ENCODE data around the gene CAPN13.

CAPN13 gene

DNA sequence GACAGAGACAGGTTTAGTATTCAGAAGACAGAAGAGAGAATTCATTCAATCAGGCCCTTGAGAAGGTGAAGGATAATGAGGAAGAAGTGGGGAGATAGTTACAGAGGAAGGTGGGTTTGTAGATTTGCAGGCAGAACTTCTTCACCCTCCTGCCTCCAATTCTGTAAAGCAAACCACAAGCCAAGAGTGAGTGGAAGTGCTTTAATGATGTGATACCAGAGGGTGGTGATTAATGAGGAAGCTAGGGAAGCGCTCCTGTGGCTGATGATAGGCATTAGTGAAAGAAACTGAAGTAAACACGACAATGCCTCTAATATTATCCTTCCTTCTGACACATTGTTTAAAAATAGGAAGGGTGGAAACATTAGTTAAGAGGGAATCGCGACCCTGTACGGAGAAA, 78.2 kb downstream of the CAPN13 start:
- DNase-seq, result no peak

DNA sequence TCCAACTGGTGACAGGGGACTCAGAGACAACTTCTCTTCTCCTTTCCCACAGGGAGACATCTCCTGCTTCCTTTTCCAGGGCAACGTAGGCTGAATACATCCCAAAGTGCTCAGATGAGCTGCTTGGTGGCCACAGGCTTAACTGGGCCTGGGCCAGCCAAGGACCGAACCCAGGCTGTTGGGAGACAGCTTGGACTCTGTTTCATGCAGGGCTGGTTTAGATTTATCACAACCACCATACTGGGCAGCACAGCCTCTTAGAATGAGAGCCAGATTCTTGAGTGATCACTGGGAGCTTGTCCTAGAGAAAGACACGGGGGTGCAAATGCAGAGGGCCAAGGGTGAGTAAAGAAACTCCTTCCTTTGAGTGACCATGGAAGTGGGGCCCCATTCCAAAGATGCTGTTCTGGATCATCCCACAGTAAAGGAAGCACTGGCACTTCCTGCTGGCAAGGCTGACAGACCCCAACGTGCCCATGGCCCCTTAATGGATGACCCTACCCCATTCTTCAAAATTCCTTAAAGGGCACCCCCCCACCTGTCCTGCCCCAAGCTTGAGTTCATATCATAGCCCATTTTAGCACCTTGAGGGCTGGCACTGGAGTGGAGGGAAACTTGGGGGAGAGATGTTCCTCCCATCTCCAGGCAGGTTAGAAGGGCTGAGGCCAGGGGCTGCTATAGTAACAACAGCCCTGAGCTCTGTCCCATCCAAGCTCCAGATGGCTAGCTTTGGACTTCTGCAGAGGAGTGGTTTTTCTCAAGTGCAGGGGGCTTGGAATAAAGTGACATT, 84.1 kb downstream of the CAPN13 start:
- DNase-seq, result no peak

DNA sequence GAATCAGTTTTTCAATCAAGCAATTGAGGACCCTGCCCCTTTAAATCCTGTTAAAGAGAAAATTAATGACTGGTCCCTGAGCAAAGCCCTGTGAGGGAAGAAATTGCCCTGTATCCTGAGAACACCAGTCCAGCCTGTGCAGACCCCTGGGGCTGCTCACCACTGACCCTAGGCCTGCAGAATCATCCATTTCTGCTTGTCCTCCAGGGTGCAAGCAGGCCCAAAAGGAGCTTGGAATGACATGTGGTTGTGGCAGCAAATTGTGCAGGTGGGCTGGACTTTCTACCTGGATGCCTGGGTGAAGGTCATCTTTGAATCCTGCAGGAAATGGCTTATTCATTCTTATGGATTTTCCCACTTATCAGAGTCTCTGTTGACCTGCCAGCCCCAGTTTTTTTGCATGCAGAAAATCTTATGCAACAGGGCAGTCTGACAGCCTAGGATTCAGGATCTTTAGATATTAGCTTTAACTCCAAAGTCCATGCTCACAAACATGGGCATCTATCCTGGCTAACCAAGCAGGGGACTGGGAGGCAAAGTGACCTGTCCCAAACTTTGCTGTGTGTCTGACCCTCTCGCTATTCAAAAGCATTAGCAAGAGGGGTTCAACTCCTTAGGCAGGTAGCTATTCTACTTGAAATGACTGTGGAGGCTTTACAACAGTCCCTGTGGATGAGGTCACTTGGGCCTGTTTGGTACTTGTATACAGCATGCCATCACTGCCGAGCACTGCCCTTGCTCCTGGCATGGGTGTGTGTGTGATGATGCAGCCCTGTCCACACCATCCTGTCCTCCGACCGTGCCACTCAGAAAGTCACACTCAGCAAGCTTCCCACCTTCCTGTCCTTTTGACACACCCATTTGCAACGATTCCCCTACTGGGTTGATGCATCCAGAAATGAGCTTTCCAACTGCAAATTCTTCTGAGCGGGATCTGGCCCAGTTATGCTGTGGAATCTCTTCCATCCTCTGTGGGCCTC, 85.3 kb downstream of the CAPN13 start:
- DNase-seq, result no peak

DNA sequence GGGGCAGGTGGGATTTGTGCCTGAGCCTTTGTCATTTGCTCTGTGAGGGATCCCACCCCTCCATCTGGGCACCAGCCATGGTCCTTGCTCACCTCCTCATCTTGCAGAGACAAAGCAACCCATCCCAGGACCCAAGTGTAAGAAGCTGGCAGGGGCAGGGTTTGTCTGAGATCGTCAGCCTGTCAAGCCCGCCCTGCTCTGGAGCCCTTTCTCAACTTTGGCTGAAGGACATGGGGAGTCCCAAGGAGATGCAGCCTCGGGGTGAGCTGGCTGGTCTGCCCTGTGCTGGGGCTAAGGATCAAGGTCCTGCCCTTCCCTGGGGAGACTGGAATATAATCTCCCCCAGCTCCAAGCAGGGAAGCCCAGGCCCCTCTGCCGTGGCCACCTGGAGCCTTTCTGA, 86.0 kb downstream of the CAPN13 start:
- DNase-seq, result no peak

DNA sequence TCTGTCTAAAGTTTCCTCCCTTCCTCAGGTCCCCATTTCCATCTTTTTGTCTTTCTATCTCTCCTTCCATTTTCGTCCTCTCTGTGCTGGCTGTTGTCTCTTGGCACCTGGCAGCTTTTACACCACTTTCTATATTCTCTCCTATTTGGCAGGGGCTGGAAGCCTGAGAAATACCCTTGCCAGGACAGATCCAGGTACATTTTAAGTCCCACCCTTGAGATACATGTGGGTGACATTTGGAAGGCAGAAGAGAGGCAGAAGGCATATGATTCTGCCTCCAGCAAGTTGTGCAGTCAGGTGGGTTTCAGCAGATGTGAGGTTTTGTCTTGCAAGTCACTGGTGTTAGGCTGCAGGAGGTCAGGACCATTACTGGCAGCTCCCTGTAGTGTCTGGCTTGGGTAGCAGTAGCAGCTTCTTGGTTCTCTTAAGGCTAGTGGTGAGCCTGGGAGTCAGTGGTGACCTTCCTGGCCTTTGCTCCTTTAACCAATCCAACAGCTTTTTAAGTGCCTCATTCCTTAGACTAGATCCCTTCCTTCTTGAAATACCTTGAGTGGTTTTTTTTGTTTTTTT, 90.1 kb downstream of the CAPN13 start:
- DNase-seq, result no peak

DNA sequence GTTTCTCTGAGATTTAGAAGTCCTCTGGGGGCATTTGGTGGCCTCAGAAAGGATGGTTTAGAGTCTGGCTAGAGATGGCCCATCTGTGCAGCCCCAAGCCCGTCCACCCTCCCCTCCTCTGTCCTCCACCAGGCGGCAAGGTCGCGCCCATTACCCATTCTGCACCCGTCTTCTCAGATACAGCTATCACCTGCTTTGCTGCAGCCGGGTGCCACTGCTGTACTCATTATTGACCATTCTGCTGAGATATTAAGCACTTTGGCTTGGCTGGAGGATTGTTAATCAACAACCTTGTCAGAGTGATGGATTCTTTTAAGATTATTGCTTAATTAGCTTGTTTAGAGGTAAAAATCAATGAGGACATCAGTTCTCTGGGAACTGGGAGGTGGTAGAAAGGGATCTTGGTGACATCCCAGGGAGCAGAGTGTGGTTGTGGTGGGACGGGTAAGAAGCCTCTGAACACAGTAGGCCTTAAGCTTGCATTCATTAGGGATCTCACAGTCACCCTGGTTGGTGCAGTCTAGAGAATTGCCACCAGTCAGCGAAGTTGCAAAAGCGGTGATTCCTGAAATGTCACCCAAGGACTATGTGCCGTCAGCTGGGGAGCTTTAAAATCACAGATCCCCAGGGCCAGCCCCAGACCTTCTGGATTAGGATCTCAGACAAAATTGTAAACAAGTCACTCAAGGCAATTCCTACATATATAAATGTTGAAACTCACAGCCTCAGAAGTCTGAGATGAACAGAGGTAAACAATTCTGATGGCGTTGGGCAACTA, 90.9 kb downstream of the CAPN13 start:
- DNase-seq, result no peak

DNA sequence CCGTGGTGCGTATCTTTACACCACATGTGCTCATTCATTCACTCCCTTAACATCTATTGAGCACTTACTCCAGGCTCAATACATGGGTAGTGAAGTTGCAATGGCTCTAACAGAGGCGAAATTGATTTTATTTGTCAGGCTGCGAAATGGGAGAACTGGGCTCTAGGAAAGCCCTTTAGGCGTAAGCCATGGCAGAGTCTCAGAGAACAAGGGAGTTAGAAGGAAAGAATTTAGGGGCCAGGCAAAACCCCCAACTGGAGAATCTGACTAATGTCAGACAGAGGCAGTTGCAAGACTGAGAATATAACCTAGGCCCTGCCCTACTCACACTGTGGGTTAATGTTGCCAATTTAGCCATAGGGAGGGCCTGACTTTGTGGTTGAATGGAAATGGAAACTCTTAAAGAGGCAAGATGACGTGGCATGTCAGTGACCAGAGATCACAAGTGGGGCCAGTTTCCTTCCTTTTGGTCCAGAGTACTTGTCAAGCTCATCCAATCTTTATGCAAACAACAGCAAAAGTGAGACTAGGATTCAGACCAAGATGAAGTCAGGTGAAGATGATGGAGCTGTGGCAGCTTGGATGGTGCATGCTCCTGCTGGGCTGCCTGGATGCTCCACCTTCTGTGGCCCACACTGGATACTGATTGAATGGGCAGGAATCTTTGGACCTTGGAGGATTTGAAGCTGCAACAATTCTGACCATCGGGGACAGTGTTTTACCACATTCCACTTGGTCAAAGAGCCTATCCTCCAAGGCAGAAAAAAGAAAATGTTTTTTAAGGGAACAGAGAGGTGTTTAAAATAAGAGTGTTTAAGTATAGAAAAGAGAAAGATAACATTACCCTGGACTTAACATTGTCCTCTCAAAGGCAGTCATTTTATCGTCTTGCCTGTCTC, 92.2 kb downstream of the CAPN13 start:
- no peak for DNase-seq

DNA sequence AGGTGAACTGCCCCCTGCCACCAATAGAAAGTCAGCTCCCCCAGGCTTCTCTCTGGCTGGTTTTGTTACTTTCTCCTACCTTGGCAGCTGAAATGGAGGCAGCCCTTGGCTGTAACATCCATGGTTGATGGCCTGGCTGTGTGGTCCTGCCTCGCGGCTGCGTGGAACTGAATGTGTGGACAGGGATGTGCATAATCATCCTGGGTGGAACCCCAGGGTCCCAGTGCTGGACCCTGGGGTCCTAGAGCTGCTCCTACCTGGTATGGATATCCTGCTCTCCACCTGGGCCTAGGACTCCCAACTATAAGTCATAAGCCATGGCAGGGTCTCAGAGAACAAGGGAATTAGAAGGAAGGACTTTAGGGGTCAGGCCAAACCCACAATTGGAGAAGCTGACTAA, 93.5 kb downstream of the CAPN13 start:
- DNase-seq, result no peak

DNA sequence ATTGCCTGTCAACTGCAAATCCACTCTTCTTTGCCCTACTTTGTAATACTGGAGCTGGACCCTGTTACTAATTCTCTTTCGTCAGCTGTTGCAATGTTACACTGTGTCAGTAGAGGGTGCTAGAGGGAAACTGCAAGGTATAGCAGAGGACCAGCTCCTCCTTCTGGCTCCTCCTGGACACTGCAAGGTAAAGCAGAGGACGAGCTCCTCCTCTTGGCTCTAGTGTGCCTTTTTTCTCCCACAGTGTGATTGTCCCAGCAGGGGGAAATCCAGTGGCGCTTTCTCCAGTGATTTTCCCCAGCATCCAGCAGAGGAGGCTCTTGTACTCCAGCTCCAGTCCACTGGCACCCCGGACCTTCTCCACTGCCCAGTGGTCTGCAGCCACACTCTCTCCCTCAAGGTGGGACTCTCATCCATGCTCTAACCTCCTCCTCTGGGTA, 95.6 kb downstream of the CAPN13 start:
- DNase-seq, result peak; percentile 79

DNA sequence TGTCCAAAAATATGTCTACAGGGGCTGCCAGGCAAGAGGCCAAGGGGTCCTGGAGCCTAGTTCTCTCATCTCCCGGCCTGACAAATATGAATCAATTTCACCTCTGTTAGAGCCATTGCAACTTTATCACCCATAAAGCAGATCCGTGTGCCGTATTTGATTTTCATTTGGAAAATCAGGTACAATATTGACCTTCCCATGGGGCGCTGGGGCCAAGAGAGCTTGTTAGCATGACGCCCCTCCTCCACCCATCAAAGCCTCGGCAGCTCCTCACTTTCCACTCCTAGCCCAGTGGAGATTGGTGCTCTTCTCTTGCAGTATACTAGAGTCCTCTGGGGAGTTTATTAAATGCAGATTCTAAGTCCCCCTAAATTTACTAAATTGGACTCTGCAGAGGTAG, 96.8 kb downstream of the CAPN13 start:
- DNase-seq, result no peak

DNA sequence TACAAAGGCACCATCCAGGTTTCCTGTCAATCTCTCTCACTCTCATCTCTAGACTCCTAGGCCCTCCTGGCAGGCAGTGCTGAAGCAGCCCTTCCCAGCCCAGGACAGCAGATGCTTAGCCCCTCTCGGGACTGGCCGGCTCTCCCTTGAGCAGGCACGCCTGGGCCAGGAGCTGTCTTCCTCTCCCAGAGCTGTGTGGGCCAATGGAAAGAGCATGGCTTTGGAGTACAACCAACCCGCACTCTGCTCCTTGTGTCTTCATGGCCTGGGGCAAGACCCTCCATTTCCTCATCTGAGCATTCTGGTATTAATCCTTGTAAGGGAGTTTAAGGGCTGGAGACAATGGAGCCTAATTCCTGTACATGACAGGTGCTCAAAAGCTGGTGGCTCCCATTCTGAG, 97.2 kb downstream of the CAPN13 start:
- DNase-seq, result no peak

DNA sequence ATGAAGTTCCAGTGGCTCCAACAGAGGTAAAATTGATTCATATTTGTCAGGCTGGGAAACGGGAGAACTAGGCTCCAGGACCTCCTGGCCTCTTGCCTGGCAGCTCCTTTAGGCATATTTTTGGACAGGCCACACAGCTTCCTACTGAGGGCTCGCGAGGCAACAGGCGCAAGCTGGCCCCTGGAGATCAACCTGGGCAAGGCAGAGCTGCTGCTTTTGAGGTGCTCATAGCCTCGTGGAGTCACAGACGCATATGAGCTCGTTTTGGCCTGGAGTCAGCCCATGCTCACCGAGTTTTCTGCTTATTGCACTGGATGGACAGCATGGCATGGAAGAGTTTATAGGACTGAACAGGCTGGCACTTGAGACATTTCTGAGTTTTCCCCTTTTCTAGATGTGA, 97.7 kb downstream of the CAPN13 start:
- no peak for DNase-seq

DNA sequence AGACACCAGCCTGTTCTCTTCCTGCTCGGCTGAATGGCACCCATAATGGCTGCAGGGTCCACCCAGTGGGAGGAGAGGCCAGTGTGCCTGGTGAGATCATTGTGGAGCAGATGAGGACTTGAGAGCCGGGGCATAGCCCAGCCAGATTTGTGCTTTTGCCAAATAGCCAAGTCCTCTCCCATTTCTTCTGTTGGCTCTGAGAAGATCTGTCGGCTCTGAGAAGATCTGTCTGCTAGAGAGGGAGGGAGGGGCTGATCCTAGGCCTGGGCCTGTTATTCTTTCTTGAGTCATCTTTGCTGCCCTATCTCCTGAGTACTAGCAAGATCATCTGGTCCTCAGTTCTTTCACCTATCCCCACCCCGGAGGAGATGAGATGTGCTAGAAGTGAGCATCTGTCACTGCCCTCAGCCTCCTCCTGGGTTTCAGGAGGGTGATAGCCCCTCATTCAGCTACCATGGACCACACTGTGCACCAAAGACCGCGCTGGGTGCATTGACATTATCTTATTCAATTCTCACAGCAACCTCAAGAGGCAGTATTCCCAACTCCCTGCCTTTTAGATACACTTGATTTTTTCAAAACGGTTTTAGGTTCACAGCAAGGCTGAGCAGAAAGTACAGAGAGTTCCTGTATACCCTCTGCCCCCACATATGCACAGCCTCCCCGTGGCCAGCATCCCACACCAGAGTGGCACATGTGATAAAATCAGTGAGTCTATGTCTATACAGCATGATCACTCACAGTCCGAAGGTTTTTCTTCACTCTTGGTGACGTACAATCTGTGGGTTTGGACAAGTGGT, 98.6 kb downstream of the CAPN13 start:
- no peak for DNase-seq

DNA sequence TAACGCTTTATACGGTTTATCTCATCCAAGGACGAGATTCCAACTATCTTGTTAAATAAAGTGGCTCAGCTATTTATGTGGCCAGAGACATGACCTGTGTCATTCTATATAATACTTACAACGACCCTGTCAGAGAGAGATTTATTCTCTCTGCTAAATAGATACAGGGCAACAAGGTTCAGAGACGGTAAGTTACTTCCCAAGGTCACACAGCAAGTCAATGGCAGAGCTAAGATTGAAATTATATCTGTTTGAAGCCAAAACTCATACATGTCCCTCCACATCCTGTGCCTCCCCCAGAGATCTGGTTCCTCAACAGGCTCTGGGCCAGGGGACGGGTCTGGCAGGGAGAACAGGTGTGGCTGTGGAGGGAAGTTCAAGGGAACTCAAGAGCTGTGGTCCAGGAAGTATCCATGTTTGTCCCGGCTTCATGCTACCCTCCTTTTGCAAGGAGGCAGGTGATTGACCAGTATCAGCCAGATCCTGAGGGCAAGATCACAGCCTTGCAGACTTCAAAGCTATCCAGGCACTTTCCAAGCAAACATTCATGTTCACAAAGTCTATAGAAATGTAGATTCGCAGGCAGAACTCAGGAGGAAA, 99.8 kb downstream of the CAPN13 start:
- DNase-seq, result no peak

DNA sequence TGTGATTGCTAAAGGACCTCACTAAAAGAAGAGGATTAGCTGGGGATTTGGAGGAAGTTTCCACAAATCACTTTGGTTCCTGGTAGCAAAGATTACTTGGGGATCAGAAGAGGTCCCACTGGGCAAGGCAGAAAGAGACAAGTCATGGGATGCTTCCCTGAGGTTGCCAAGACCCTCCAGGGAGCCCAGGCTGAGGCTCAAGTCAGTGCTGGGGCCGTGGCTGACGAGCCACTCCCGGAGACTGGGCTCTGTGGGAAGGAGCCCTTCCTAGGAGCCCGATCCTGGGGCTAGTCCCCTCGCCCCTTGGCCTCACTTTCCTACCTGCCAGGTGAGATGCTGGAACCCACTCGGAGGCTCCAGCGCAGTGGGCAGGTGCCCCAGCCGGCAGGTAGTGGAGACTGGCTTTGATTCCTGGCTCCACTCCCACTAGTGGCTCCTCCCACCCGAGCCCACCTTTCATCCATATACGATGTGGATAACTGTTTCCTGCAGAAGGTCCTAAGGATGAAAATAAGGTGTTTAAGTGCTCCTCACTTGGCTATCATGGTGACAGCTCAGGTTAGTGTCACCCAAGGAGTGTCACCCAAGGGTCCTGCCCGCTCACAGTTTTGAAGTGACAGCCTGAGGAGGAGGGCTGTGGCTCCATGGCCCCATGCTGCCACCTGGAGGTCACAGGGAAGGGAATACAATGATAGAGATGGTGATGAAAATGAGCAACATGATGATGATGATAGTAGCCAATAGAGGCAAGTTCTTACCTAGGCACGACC, 100.5 kb downstream of the CAPN13 start:
- DNase-seq, result peak; percentile 69

DNA sequence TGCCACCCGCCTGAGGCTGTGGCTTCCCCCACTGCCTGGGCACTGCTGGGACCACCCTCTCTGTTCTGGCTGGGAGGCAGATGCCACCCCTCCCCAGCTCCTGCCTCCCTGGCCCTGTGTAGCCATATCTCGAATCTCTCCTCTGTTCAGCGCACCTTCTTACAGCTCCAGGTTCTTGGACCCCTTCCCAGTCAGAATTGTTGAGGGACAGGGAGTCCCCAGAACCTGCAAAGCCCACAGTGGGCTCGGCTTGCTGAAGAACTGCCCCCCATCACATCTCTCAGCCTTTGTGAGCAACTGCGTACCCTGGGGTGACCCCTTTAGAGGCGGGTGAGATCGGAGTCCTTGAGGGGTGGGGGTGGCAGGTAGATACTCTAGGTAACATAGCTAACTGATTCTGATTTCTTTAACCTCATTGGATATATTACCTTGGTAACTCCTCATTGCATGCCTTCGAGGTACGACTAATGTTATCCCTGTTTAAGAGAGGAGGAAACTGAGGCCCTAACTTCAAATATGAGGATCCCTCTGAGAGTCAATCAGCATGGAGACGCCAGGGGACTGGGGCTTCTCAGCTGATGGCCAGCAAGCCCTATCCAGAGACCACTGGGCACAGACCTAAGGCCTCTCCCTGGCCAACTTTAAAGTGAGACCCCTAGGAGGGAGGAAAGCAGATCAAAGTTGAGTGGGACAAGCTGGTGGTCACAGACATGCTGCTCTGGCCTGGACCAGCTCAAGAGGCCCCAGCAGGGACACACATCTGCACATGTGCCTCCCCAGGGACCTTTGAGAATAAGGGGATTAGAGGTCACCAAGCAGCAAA, 101.3 kb downstream of the CAPN13 start:
- no peak for DNase-seq

DNA sequence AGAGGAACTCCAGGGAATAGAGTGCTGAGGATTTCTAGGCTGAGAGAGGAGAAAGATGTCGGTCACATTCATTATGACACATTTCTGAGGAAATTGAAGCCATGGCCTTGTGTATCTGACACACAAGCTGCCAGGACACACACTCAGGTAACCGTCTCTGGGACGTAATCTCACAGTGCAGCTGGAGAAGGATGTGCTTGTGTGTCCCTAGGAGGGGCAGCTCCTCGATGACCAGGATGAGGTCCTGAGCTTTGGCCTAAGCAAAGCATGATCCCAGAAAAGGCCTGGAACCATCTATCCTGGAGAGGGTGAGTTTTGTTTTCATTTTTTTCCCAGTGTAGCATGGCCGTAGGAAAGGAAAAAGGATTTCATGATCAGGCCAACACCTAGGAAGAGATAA, 102.2 kb downstream of the CAPN13 start:
- no peak for DNase-seq

DNA sequence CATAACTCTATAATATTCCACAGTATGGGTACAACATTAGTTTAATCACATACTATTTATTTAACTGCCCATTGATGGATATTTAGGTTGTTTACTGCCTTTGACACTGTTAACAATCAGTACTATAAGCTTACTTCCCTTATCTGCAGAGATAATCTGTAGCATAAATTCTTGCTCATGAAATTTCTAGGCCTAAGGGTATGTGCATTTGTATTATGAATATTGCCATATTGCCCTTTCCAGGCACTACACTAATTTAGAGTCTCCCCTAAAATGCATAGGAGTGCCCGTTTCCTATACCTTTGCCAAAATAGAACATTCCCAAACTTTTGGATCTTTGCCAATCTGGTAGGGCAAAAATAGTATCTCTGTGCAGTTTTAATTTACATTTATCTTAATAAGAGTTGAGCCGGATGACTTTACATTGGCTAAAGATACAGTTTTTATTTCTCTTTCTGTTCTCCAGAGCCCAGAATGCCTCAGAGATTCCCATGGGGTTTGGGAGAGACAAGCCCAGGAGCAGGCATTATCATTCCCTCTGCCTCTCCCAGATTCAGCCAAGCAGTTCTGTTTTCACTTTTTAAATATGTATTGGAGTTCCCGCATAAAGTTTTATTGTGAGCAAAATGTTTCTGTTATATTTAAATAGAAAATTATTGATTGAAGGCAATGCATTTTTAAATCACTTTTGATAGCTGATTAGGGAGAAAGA, 102.8 kb downstream of the CAPN13 start:
- DNase-seq, result no peak
